ENCODE results near the gene MYL5.

GRCh38 chr4:686413-687040, 12.2 kb downstream of the MYL5 start:
- no peak for TF ChIP-seq USF2 (IDR thresholded peaks at IDR 0.05; ENCODE audit: low read depth, low read length)
- no peak for TF ChIP-seq RCOR1 (IDR thresholded peaks at IDR 0.05; ENCODE audit: insufficient replicate concordance, low read length)
- TF ChIP-seq RAD21 (IDR thresholded peaks at IDR 0.05; ENCODE audit: low read length): no peak
- TF ChIP-seq CTCF (conservative IDR thresholded peaks at IDR 0.05; ENCODE audit: low read depth, low read length): no peak

Measured in IMR-90 (cell line).